Effector CD8-positive, alpha-beta T cell (primary cell): Measurements from ENCODE around the gene PSMG3.
"Not testable (repeated sequence)": the region's sequence is repeated elsewhere in the genome, so short reads cannot be mapped to it uniquely, and the experiment has no call there.

Source experiments
- DNase-seq: peaks from one replicate; lab custom pipeline; 2025; lab: John Stamatoyannopoulos, UW

Gene PSMG3

DNA sequence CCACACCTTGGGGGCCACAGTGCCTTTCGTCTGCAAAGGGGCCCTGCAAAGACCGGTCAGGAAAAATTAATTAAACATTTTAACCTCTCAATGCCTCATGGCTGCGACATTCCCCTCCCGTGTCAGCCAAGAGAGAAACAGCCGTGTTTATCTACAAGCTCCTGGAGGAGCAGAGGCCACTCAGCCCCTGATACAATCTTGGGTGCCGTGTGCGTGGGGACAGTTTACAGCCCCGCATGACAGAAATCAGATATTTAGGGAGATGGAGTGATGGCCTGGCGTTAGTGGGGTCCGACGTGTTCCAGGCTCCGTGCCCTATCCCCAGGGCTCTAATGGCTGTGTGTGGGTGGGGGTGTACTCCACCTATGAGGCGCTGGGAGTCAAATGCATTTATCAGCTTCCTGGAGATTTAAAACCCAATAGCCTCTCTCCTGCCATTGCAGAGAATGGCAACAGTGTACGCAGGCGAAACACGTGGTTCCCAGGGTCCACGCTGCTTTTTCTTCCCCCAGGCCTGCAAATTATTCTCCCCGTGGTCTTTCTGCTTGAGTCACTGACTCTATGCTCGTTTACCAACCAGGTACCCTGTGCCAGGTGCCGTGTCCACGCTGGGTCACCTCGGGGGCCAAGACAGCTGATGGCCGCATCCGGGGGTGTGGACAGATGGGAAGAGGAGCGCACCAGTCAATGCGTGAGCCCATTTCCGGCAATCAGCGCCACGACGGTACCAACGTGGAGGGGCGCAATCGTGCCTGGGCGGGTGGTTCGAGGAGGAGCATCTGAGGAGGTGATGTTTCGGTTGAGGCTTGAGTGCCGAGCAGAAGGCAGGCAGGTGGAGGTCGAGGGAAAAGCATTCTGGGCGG is 26.6 kb upstream of the PSMG3 start:
- DNase-seq = no peak

DNA sequence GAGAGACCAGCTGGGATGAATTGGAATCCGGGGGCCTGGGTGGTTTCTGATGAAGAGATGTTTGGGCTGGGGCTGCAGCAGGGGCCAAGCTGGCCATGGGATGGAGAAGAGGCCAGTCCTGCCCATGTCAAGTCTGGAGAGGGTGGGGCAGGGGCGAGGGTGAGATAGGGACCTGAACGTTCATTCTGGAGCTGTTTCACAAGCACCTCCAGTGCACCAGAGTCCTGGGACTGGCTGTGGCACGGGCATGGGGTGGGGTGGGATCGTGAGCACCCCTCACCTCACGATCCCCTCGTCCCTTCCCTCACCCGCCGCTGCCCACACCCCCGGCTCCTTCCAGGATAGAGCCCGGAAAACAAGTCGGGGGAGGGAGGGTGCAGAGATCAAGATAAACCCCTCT is 25.8 kb upstream of the PSMG3 start:
- DNase-seq = no peak

DNA sequence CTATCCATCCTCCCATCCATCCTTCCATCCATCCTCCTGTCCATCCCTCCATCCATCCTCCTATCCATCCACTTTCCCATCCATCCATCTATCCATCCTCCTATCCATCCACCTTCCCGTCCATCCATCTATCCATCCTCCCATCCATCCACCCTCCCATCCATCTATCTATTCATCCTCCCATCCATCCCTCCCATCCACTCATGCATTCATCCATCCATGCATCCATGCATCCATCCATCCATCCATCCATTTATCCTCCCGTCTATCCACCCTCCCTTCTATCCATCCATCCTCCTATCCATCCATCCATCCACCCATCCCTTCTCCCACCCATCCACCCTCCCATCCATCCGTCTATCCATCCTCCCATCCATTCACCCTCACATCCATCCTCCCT is 25.2 kb upstream of the PSMG3 start:
- DNase-seq = no peak

DNA sequence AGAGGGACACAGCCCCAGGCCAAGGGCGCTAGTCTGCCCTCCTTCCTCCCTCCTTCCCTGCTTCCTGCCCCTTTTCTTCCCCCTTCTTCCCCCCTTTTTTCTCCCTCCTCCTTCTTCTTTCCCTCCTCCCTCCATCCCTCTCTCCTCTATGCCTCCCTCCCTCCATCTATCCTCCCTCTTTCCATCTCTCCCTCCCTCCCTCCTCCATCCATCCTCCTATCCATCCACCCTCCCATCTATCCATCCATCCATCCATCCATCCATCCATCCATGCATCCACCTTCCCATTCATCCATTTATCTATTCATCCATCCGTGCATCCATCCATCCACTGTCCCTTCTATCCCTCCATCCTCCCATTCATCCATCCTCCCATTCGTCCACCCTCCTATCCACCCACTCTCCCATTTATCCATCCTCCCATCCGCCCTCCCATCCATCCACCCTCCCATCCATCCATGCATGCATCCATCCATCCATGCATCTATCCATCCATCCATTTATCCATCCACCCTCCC is 24.1 kb upstream of the PSMG3 start:
- DNase-seq = no peak

DNA sequence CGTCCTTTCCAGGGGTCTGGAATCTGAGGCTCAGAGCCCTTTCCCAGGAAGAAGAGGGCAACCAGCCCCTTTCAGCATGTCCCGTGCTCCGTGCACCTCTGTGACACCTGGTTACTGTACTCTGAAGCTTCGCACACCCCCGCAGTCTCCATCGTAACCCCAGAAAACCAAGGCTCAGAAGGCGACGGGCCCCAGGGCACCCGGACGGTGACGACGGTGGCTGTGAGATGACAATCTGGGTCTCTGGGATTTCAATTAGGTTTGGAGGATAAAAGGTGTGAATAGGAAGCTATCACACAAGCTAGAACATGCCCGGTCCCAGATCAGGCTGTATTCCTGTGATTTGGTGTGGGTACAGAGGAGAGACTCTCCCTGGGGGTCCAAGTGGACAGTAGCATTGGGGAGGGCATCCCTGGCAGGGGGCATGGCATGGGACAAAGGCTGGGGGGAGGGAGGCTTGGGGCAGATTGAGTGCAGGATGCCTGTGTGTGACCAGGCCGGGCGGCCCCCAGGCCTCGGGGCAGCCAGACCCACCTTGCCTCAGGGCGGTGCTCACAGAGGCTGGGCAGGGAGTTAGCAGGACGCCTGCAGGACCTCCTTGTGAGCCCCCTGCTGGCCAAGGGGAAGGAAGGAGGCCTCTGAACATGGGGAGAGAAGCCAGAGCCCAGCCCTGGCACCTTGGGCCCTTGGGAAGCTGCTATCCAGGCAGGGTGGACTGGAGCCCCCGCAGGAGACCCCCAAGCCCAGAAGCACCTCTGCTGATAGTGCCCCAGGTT is 23.4 kb upstream of the PSMG3 start:
- DNase-seq = no peak

DNA sequence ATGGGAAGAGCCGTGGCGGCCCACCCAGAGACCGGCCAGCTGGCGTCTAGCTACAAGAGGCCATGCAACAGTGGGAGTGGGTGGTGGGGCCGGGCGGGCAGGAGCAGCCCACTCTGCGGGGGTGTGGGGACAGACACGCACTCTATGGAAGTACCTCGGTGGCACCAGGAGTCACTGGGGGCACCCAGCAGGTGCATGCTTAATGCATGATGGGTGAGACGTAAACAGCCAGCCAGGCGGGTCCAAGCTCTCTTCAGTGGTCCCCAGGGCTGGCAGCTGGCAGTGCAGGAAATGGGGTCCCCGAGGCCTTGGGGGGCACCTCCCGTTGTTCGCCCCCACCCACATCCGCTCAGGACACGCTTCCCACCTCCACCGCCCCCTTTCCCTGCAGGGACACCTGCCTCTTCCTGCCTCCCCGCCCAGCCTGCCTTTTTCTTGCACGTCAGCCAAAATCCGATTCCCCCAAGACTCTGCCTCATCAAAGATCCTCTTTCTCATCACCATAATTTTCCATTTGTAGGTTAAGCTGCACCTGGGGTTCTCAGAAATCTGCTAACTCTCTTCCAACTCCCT is 22.6 kb upstream of the PSMG3 start:
- DNase-seq = no peak

DNA sequence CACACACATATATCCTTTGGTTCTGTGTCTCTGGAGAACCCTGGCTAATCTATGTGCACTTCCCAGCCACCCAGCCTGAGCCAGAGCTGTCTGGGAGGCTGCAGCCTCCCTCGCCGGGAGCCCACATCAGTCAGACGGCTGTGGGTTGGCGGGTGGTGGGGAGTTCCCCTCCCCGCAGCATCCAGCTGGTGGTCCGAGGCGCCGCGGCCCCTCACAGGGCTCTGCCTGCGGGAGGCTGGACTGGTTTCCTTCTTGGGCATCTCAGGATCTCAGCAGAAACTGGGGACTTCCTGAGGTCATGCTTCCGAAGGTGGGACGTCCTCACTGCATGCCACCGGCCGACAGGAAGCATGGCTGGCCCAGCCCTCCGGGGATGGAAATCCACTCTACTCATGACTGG is 22.0 kb upstream of the PSMG3 start:
- no peak for DNase-seq

DNA sequence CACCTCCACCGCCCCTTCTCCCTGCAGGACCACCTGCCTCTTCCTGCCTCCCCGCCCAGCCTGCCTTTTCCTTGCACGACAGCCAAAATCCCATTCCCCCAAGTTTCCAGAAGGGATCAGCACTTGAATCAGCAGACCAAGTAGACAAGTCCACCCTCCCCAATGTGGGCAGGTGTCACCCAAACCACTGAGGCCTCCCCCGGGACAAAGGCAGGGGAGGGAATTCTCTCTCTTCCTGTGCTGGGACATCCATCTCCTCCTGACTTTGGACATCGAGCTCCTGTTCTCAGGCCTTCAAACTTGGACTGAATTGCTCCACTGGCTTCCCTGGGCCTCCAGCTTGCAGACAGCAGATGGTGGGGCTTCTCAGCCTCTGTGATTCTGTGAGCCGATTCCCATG is 21.6 kb upstream of the PSMG3 start:
- DNase-seq = no peak

DNA sequence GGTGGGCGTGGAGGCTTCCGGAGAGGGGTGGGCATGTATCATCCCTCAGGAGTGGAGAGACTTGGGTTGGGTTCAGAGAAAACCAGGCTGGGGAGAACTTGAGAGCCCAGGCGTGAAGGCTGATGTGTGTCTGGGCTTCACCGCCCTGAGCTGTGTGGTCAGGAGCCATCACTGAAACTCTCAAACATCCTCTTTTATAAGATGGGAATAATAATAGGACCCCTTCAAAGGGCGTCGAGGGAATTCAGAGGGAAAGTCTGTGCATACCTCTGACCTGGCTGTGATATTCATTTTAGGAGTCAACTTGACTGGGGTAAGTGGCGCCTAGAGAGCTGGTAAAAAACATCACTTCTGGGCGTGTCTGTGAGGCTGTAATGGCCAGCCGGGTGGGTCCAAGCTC is 21.1 kb upstream of the PSMG3 start:
- no peak for DNase-seq

DNA sequence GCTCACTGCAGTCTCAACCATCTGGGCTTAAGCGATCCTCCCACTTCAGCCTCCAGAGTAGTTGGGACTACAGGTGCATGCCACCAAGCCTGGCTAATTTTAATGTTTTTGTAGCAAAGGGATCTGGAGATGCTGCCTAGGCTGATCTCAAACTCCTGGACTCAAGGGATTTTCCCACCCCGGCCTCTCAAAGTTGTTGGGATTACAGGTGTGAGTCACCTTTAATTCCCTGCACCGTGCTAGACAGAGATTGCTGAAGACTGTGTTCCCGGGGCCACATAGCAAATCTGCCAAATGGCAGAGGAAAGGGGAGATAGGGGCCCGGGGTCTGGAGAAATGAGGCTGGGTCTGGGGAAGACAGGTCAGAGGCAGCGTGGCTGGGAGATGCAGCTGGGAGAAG is 20.6 kb upstream of the PSMG3 start:
- DNase-seq = no peak

DNA sequence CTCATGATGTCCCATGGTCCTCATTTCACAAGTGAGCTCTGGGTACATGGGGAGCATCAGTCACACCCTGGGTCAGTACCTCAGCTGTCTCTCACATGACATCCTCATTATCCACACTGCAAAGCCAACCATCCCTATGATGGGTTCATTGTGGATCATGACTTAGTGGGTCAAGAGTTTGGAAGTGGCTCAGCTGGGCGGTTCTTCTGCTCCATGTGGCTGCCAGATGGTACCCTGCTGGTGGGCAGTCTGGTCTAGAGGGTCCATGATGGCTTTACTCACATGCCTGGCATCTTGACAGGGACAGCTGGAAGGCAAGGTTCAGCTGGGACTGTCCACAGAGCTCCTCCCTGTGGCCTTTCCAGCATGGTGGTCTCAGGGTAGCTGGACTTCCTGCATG is 19.1 kb upstream of the PSMG3 start:
- no peak for DNase-seq

DNA sequence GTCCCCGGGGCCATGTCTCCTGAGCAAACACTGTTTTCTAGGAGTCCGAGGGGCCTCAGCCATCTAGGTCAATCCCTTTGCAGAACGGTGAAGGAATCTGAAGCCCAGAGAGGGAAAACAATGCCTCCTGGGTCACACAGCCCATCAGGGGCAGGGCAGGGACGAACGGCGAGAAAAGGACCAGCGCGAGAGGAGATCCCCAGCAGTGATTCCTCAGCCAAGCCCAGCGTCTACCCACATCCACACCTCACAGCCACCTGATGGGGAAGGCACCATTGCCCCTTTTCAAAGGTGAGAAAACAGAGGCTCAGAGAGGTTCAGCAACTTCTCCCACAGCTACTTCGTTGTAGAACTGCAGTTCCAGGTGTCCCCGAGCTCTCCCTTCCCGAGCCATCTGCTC is 17.9 kb upstream of the PSMG3 start:
- no peak for DNase-seq

DNA sequence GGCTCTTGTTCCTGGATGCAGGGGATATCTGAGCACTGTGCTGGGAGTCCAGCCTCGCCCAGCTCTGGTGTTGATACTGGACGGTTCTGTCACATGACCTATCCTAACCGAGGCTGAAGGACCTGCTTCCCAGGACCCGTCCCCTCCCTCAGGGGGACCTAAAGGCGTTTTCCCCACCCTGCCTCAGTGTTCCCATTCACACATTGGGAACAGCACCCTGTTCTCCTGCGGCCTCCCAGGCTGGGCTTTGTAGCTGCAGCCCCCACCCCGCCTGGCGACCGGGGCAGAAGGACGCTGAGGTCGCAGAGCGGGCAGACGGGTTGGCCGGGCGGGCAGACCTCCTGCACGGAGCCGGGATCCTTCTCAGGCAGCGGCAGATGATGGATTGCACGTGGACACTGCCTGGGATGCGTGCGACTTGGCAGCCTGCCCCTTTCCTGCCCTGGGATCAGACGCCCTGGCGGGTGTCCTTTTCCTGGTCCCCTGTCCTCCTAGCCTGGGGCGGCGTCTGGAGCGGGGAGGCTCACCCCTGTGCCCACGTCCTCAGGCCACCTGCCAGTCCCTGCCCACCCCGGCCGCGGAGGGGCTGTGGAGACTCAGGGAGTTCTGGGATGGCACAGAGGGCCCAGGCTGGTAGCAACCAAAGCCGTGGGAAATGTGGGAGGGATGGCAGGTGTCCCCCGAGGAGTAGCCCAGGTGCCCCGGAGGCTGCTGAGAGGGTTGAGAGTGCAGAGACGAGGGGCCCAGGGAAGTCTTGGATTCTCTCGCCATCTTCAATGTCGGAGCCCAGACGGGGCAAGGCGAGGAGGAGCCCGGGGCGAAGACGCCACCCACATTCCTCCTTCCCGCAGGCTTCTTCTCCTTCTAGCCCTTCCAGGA is 17.2 kb upstream of the PSMG3 start:
- no peak for DNase-seq

DNA sequence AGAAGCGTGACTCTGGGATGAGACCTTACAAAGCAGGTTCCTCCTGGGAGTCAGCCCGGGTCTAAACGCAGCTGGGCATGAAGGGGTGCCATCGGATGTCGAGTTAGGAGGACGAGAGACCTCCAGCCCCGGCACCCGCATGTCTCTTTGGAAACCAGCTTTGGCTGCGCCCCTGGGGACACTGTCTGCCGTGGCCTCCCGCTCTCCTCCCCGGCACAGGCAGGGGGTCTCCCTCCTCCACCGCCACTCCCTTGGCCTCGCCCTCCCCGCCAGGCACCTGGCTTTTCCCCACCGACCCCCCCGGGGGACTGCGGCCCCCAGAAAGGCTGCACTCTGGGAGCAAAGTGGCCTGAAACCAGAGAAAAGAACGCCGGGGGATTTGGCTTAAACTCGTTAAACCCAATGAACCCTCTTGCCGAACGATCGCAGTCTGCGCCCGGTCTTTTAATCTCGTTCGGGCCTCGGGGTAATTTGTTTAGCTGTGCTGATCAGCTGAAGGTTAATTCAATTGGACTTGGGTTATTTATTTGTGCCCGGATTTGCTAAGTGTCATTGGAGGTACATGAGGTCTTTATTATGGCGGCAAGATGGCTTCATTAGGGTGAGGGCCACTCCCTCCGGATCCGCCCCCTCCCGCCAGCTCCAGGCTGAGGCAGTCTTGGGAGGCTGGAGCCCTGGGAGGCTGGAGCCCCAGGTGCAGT is 16.4 kb upstream of the PSMG3 start:
- no peak for DNase-seq

DNA sequence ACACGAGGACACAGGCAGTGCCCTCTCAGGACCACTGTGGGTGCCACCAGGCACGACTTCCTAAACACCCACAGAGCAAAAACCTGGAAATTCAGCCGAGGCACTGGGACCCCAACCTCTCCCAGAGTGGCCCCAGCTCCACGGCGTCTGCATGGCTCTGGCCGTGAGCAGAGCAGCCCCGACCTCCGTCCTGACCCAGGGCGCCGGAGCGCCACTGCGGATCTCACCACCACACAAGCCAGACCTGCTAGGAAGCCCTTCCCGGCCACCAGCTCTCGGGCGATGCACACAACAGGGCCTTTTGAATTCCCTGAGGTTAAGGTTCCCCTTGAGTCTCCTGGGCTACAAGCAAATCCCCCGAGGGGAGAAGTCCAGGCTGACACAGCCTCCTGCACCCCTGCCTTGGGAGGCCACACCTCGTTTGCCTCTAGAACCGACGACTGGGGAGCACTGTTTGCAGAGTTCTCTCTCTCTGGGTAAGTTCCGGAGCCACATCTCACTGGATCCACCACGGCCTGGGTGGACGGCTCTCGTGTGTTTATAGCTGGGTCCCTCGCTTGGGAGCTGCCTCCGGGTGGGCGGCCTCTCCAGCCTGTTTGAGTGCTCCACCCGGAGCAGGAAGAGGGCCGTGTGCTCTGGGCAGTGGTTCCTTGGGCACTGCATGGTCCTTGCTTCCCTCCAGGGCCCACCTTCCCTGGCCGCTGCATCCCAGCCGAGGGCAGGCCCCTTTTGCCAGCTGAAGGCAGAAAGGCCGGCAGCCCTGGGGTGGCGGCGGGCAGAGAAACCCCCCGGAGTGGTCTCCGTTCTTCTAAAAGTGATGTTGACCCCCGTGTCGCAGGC is 15.5 kb upstream of the PSMG3 start:
- no peak for DNase-seq

DNA sequence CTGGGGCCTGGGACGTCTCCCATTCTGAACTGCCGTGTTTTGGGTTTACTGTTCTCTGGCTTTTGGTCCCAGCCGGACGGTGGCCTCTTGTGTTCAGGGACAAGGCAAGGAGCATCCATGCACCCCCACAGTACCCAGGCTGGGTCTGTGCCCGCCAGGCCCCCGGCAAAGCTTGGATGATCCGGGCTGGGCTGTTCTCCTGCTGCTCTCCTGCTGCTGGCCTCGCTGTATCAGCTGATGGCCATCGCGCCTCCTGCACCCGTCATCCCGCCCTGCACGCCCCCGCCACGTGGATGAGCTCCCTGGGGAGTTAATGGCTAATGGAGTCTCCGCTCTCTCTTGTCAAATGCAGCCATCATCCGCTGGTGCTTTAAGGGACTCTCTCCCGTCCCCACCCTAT is 14.9 kb upstream of the PSMG3 start:
- DNase-seq = no peak

DNA sequence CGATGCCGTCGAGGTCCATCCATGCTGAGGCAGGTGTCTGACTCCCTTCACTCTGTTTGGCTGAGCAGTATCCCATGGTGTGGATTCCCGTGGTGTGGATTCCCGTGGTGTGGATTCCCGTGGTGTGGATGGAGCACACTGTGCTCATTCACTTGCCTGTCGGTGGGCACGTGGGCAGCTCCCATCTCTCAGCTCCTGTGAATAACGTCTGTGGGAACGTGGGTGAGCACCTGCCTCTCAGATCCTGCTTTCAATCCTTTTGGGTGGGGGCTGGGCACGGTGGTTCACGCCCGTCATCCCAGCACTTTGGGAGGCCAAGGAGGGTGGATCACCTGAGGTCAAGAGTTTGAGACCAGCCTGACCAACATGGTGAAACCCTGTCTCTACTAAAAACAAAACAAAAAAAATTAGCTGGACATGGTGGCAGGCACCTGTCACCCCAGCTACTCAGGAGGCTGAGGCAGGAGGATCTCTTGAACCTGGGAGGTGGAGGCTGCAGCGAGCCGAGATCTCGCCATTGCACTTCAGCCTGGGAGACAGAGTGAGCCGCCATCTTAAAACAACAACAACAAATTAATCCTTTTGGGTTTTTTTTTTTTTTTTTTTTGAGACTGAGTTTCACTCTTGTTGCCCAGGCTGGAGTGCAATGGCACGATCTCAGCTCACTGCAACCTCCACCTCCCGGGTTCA is 13.6 kb upstream of the PSMG3 start:
- not testable (repeated sequence) for DNase-seq

DNA sequence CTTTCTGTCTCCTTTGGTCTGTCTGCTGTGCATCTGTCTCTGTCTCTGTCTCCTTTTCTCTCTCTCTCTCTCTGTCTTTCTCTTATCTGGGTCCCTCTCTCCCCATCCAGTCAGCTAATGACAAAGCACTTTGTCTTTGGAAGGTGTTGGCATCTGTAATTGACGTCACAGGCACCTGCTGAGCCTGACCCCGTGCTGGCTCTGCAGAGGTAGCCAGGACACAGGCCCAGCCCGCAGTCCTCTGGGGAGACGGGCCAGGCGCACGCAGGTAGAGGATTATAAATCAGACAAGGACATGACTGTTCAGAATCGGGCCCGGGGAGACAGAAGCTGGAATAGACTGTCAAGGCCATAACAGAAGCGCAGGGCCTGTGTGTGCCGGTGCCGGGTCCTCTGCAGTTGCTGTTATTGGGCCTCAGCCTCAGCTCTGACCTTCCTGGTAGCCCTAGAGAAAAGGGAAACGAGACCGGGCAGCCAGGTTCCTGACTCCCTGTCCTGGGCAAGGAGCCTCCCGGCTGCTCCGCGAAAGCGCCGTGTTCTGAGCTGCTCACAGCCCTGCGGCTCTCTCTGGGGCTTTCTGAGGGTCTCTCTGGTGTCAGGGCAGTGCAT is 10.7 kb upstream of the PSMG3 start:
- DNase-seq = no peak
